ENCODE data around the gene NOTO.
"Not testable (repeated sequence)": the region's sequence is repeated elsewhere in the genome, so short reads cannot be mapped to it uniquely, and the experiment has no call there.

NOTO gene

GRCh38 chr2:73187549-73187948 is 14.8 kb upstream of the NOTO start:
- TF ChIP-seq, protein P1, sequence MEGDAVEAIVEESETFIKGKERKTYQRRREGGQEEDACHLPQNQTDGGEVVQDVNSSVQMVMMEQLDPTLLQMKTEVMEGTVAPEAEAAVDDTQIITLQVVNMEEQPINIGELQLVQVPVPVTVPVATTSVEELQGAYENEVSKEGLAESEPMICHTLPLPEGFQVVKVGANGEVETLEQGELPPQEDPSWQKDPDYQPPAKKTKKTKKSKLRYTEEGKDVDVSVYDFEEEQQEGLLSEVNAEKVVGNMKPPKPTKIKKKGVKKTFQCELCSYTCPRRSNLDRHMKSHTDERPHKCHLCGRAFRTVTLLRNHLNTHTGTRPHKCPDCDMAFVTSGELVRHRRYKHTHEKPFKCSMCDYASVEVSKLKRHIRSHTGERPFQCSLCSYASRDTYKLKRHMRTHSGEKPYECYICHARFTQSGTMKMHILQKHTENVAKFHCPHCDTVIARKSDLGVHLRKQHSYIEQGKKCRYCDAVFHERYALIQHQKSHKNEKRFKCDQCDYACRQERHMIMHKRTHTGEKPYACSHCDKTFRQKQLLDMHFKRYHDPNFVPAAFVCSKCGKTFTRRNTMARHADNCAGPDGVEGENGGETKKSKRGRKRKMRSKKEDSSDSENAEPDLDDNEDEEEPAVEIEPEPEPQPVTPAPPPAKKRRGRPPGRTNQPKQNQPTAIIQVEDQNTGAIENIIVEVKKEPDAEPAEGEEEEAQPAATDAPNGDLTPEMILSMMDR (IDR thresholded peaks at IDR 0.05; ENCODE audit: borderline replicate concordance, extremely low read depth, low read length, poor library complexity, severe bottlenecking): no peak
- TF ChIP-seq EZH2 (IDR thresholded peaks at IDR 0.05; ENCODE audit: borderline replicate concordance, low read depth, low read length, severe bottlenecking): no peak
- DNase-seq: no peak
- Histone ChIP-seq H3K36me3 (ENCODE audit: insufficient read depth, low read length) (no peaks in the 10 kb centered on the region), H3K79me2 (ENCODE audit: insufficient read depth, low read length) (no peaks in the 10 kb centered on the region), H3K4me1 (ENCODE audit: insufficient read depth, low read length) (no peaks in the 10 kb centered on the region), H3K4me2 (ENCODE audit: insufficient read depth, low read length) (no peak overlapping the region), H3K27ac (ENCODE audit: low read length) (no peak overlapping the region), H3K27me3 (ENCODE audit: insufficient read depth, low read length, poor library complexity) (peaks cover 19% of the 10 kb centered on the region), H2AFZ (ENCODE audit: low read depth, low read length) (no peak overlapping the region), H3K9ac (ENCODE audit: low read depth, low read length) (no peak overlapping the region), H3K4me3 (ENCODE audit: low read depth in 1 of 2, low read length in 2 of 2) (no peak overlapping the region), H4K20me1 (ENCODE audit: insufficient read depth, low read length) (no peaks in the 10 kb centered on the region), H3K9me3 (ENCODE audit: insufficient read depth, low read length, severe bottlenecking) (no peaks in the 10 kb centered on the region)
- no peak for ATAC-seq (ENCODE audit: insufficient read depth, low read depth)

GRCh38 chr2:73197579-73197978 is 4.8 kb upstream of the NOTO start:
- TF ChIP-seq EZH2 (IDR thresholded peaks at IDR 0.05; ENCODE audit: borderline replicate concordance, low read depth, low read length, severe bottlenecking): no peak
- TF ChIP-seq, protein P1 (IDR thresholded peaks at IDR 0.05; ENCODE audit: borderline replicate concordance, extremely low read depth, low read length, poor library complexity, severe bottlenecking): no peak

GRCh38 chr2:73200281-73200680 is 2.1 kb upstream of the NOTO start:
- H3K9ac ChIP-seq (ENCODE audit: low read depth, low read length); H3K4me2 ChIP-seq (ENCODE audit: insufficient read depth, low read length); H4K20me1 ChIP-seq (ENCODE audit: insufficient read depth, low read length); H3K4me1 ChIP-seq (ENCODE audit: insufficient read depth, low read length); H3K9me3 ChIP-seq (ENCODE audit: insufficient read depth, low read length, severe bottlenecking); H3K36me3 ChIP-seq (ENCODE audit: insufficient read depth, low read length); H3K27ac ChIP-seq (ENCODE audit: low read length); H3K79me2 ChIP-seq (ENCODE audit: insufficient read depth, low read length); ATAC-seq (ENCODE audit: insufficient read depth, low read depth); H3K27me3 ChIP-seq (ENCODE audit: insufficient read depth, low read length, poor library complexity); H2AFZ ChIP-seq (ENCODE audit: low read depth, low read length); H3K4me3 ChIP-seq (ENCODE audit: low read depth in 1 of 2, low read length in 2 of 2); DNase-seq: not testable (repeated sequence)

More at GRCh38 chr2:73197579-73197978, 4.8 kb upstream of the NOTO start:
- Histone ChIP-seq H3K27ac (ENCODE audit: low read length) (no peak overlapping the region), H3K36me3 (ENCODE audit: insufficient read depth, low read length) (no peaks in the 10 kb centered on the region), H3K79me2 (ENCODE audit: insufficient read depth, low read length) (no peaks in the 10 kb centered on the region), H3K4me3 (ENCODE audit: low read depth in 1 of 2, low read length in 2 of 2) (no peak overlapping the region), H3K9ac (ENCODE audit: low read depth, low read length) (no peak overlapping the region), H3K4me2 (ENCODE audit: insufficient read depth, low read length) (no peak overlapping the region), H2AFZ (ENCODE audit: low read depth, low read length) (no peak overlapping the region), H3K27me3 (ENCODE audit: insufficient read depth, low read length, poor library complexity) (peaks cover 9% of the 10 kb centered on the region), H3K9me3 (ENCODE audit: insufficient read depth, low read length, severe bottlenecking) (no peaks in the 10 kb centered on the region), H3K4me1 (ENCODE audit: insufficient read depth, low read length) (no peaks in the 10 kb centered on the region), H4K20me1 (ENCODE audit: insufficient read depth, low read length) (no peaks in the 10 kb centered on the region)
- no peak for DNase-seq
- no peak for ATAC-seq (ENCODE audit: insufficient read depth, low read depth)

GRCh38 chr2:73203055-73203681 is 794 bp downstream of the NOTO start:
- no peaks in the 10 kb centered on the region for H3K9me3 ChIP-seq (ENCODE audit: insufficient read depth, low read length, severe bottlenecking)
- H3K36me3 ChIP-seq (ENCODE audit: insufficient read depth, low read length): no peaks in the 10 kb centered on the region
- ATAC-seq (ENCODE audit: insufficient read depth, low read depth): no peak
- DNase-seq: no peak
- H3K27ac ChIP-seq (ENCODE audit: low read length): no peak overlapping the region
- H4K20me1 ChIP-seq (ENCODE audit: insufficient read depth, low read length): no peaks in the 10 kb centered on the region
- TF ChIP-seq, protein P1 (IDR thresholded peaks at IDR 0.05; ENCODE audit: borderline replicate concordance, extremely low read depth, low read length, poor library complexity, severe bottlenecking): no peak
- no peak for TF ChIP-seq EZH2 (IDR thresholded peaks at IDR 0.05; ENCODE audit: borderline replicate concordance, low read depth, low read length, severe bottlenecking)
- no peaks in the 10 kb centered on the region for H3K79me2 ChIP-seq (ENCODE audit: insufficient read depth, low read length)
- H3K9ac ChIP-seq (ENCODE audit: low read depth, low read length): no peak overlapping the region
- H3K4me1 ChIP-seq (ENCODE audit: insufficient read depth, low read length): no peaks in the 10 kb centered on the region
- H3K4me3 ChIP-seq (ENCODE audit: low read depth in 1 of 2, low read length in 2 of 2): no peak overlapping the region
- no peak overlapping the region for H3K4me2 ChIP-seq (ENCODE audit: insufficient read depth, low read length)
- no peak overlapping the region for H2AFZ ChIP-seq (ENCODE audit: low read depth, low read length)
- H3K27me3 ChIP-seq (ENCODE audit: insufficient read depth, low read length, poor library complexity): peaks cover 4% of the 10 kb centered on the region

All from DND-41 (cell line).